ENCODE data around the gene TRIM38. TPM values are rescaled to one million over a fixed set of nuclear protein-coding genes. Genes with fewer than 3 reads are reported as not detected.
A peak's percentile ranks its signal among the peaks of the same experiment; 100 is the strongest.

Gene TRIM38
- total and polyA plus RNA-seq, 2 of the 13 experiments (the other 11 are each of a cell fraction or from before 2014, with no cell fraction given): 2.5 to 3.1 TPM

- peak; percentile 84 for TF ChIP-seq IRF2 (CRISPR knock-in tag; IDR thresholded peaks at IDR 0.05)
- 0 out of 2 replicates have a peak, but pooled peaks have one; percentile 54 for TF ChIP-seq ZMYM2 (CRISPR knock-in tag; IDR thresholded peaks at IDR 0.05)
- TF ChIP-seq ZSCAN25 (CRISPR knock-in tag; IDR thresholded peaks at IDR 0.05): no peak
- peak; percentile 96 for TF ChIP-seq ISL2 (CRISPR knock-in tag; IDR thresholded peaks at IDR 0.05)
- 0 out of 2 replicates have a peak, but pooled peaks have one; percentile 36 for TF ChIP-seq ARID2 (CRISPR knock-in tag; IDR thresholded peaks at IDR 0.05; ENCODE audit: borderline replicate concordance)
- TF ChIP-seq ZBTB46 (CRISPR knock-in tag; IDR thresholded peaks at IDR 0.05; ENCODE audit: borderline replicate concordance): no peak
- TF ChIP-seq E2F5 (CRISPR knock-in tag; conservative IDR thresholded peaks at IDR 0.05): no peak
- peak; percentile 94 for TF ChIP-seq ZEB1 (IDR thresholded peaks at IDR 0.05; ENCODE audit: insufficient replicate concordance, low read depth)
- TF ChIP-seq, protein P1, sequence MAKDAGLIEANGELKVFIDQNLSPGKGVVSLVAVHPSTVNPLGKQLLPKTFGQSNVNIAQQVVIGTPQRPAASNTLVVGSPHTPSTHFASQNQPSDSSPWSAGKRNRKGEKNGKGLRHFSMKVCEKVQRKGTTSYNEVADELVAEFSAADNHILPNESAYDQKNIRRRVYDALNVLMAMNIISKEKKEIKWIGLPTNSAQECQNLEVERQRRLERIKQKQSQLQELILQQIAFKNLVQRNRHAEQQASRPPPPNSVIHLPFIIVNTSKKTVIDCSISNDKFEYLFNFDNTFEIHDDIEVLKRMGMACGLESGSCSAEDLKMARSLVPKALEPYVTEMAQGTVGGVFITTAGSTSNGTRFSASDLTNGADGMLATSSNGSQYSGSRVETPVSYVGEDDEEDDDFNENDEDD (CRISPR knock-in tag; IDR thresholded peaks at IDR 0.05; ENCODE audit: borderline replicate concordance): peak; percentile 46; the same call in 1 of the 2 replicates
- TF ChIP-seq, protein P2, sequence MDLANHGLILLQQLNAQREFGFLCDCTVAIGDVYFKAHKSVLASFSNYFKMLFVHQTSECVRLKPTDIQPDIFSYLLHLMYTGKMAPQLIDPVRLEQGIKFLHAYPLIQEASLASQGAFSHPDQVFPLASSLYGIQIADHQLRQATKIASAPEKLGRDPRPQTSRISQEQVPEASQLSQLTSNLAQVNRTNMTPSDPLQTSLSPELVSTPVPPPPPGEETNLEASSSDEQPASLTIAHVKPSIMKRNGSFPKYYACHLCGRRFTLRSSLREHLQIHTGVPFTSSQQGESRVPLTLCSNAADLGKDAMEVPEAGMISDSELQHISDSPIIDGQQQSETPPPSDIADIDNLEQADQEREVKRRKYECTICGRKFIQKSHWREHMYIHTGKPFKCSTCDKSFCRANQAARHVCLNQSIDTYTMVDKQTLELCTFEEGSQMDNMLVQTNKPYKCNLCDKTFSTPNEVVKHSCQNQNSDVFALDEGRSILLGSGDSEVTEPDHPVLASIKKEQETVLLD (CRISPR knock-in tag; IDR thresholded peaks at IDR 0.05; ENCODE audit: low read depth): no peak
- 0 out of 2 replicates have a peak, but pooled peaks have one; percentile 57 for TF ChIP-seq ZNF580 (CRISPR knock-in tag; IDR thresholded peaks at IDR 0.05; ENCODE audit: borderline replicate concordance, low read depth)
- TF ChIP-seq ZNF761 (CRISPR knock-in tag; conservative IDR thresholded peaks at IDR 0.05): no peak
- TF ChIP-seq, protein P3, sequence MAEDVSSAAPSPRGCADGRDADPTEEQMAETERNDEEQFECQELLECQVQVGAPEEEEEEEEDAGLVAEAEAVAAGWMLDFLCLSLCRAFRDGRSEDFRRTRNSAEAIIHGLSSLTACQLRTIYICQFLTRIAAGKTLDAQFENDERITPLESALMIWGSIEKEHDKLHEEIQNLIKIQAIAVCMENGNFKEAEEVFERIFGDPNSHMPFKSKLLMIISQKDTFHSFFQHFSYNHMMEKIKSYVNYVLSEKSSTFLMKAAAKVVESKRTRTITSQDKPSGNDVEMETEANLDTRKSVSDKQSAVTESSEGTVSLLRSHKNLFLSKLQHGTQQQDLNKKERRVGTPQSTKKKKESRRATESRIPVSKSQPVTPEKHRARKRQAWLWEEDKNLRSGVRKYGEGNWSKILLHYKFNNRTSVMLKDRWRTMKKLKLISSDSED (CRISPR knock-in tag; IDR thresholded peaks at IDR 0.05): no peak
Measured at GRCh38 chr6:25928562-25929324, 33.9 kb upstream of the TRIM38 start (continued).
